Stimulated activated CD8-positive, alpha-beta memory T cell treated with anti-CD3 and anti-CD28 coated beads, Interleukin-4, amount 100 ng/mL, for 24 hours (primary cell): ENCODE data around the gene KIF1C.
"Not testable (repeated sequence)": the region's sequence is repeated elsewhere in the genome, so short reads cannot be mapped to it uniquely, and the experiment has no call there.

Source experiments
- DNase-seq: peaks from one replicate; pipeline ENCODE4 v3.0.0-alpha.2; 2020; ENCODE audit warnings: low read depth

The KIF1C gene

GRCh38 chr17:5002121-5002788 lies 4.5 kb downstream of the KIF1C start:
- DNase-seq: no peak

DNA sequence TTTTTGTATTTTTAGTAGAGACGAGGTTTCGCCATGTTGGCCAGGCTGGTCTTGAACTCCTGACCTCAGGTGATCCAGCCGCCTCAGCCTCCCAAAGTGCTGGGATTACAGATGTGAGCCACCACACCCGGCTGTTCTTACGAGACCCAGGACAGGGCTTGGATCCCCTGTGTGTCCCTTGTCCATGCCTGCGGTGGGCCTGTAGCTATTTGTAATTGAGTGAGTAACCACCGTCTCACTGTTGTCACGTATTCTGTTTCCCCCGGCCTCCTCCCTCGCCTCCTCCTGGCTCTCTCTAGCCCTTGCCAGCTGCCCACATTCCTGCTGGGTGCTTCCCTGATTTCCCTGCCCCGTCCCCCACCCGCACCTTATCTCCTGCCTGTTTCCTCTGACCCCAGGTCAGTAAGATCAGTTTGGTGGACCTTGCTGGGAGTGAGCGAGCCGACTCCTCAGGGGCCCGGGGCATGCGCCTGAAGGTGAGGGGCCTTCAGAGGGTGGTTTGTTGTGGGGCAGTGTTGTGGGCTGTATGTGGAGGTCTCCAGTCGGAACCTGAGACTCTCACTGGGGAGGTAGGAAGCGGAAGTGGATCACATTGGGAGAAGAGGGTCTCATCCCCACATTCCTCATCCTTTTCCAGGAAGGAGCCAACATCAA lies 5.6 kb downstream of the KIF1C start:
- DNase-seq: no peak

GRCh38 chr17:5011928-5012327 lies 14.2 kb downstream of the KIF1C start:
- no peak for DNase-seq

GRCh38 chr17:5014357-5014756 lies 16.6 kb downstream of the KIF1C start:
- DNase-seq: no peak

- DNase-seq: peak; percentile 18
These were observed 21.8 kb downstream of the KIF1C start for GRCh38 chr17:5019475-5019956.

DNA sequence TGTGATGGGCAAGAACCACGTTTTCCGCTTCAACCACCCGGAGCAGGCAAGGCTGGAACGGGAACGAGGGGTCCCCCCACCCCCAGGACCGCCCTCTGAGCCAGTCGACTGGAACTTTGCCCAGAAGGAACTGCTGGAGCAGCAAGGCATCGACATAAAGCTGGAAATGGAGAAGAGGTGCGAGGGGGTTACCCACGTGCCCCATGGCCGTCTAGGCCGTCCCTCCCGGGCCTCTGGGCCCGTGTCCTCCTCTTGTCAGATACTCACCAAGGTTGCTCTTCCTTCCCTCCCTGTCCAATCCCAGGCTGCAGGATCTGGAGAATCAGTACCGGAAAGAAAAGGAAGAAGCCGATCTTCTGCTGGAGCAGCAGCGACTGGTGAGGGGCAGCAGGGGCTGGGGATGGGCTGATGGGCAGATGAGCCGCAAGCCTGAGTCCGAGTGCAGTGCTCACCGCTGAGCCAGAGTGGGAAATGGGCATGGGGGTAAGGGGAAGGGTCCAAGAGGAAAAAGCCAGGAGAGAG lies 22.8 kb downstream of the KIF1C start:
- DNase-seq: no peak

DNA sequence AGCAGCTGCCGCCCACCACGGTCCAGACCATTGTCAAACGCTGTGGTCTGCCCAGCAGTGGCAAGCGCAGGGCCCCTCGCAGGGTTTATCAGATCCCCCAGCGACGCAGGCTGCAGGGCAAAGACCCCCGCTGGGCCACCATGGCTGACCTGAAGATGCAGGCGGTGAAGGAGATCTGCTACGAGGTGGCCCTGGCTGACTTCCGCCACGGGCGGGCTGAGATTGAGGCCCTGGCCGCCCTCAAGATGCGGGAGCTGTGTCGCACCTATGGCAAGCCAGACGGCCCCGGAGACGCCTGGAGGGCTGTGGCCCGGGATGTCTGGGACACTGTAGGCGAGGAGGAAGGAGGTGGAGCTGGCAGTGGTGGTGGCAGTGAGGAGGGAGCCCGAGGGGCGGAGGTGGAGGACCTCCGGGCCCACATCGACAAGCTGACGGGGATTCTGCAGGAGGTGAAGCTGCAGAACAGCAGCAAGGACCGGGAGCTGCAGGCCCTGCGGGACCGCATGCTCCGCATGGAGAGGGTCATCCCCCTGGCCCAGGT lies 24.5 kb downstream of the KIF1C start:
- DNase-seq: no peak

DNA sequence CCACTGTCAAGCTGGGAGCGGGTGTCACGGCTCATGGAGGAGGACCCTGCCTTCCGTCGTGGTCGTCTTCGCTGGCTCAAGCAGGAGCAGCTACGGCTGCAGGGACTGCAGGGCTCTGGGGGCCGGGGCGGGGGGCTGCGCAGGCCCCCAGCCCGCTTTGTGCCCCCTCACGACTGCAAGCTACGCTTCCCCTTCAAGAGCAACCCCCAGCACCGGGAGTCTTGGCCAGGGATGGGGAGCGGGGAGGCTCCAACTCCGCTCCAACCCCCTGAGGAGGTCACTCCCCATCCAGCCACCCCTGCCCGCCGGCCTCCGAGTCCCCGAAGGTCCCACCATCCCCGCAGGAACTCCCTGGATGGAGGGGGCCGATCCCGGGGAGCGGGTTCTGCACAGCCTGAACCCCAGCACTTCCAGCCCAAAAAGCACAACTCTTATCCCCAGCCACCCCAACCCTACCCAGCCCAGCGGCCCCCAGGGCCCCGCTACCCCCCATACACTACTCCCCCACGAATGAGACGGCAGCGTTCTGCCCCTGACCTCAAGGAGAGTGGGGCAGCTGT lies 25.9 kb downstream of the KIF1C start:
- no peak for DNase-seq

DNA sequence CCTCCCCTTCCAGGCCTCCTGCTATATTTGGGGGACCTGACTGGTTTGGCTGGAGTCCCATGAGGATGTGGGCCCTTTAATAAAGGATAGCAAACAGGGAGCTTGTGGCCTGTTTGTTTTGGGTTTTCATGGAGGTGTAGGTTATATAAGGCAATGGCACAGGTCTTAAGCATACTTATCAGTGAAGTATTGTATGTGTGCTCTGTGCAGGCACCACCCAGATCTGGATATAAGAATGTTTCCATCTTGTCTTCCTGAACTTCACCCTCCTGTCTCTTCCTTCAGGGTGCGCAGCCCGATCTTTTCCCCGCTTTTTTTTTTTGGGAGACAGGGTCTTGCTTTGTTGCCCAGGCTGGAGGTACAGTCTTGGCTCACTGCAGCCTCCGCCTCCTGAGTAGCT lies 26.9 kb downstream of the KIF1C start:
- no peak for DNase-seq

- no peak for DNase-seq
These were observed 29.5 kb downstream of the KIF1C start for GRCh38 chr17:5027299-5027698.

- no peak for DNase-seq
These were observed 30.2 kb downstream of the KIF1C start for GRCh38 chr17:5027916-5028315.

DNA sequence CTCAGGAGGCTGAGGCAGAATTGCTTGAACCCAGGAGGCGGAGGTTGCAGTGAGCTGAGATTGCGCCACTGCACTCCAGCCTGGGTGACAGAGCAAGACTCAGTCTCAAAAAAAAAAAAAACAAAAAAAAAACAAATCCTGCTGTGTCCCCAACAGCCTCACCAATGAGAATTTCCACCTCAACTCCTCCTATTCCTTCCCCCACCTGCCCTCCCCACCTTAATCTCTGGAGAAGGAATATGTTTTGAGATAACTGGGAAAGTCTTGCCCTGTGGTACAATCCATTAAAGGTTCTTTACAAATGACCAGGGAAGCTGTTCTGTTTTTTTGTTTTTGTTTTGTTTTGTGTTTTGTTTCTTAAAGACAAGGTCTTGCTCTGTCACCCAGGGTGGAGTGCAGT lies 32.4 kb downstream of the KIF1C start:
- DNase-seq: not testable (repeated sequence)

GRCh38 chr17:5031365-5032082 lies 33.8 kb downstream of the KIF1C start:
- DNase-seq: peak; percentile 80

- no peak for DNase-seq
These were observed 35.1 kb downstream of the KIF1C start for GRCh38 chr17:5032865-5033264.

GRCh38 chr17:5033352-5034015 lies 35.7 kb downstream of the KIF1C start:
- DNase-seq: no peak

DNA sequence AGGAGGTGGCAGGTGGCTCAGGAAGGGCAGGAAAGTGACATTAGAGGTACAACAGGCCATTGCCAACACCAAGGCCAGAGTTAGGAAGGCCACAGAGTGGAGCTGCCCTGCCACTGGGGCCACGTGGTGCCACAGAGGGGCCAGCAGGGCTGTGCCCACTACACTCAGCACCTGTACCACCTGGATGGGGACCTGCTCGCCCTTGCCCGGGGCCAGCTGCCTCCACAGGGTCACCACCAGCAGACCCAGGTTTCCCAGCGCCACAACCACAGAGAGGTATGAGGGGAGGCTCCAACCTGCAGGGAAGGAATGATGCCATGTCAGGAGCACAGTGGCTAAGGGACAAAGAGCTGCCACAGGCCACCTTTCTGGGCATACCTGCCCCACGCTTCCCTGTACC lies 36.3 kb downstream of the KIF1C start:
- DNase-seq: no peak

- DNase-seq: no peak
These were observed 36.9 kb downstream of the KIF1C start for GRCh38 chr17:5034651-5035050.

GRCh38 chr17:5035315-5035714 lies 37.6 kb downstream of the KIF1C start, which contains the start of gene SLC52A1:
SLC52A1 (minus strand) TSS chr17:5035426; CDS start chr17:5034606, 820 bp downstream.
- DNase-seq: no peak

DNA sequence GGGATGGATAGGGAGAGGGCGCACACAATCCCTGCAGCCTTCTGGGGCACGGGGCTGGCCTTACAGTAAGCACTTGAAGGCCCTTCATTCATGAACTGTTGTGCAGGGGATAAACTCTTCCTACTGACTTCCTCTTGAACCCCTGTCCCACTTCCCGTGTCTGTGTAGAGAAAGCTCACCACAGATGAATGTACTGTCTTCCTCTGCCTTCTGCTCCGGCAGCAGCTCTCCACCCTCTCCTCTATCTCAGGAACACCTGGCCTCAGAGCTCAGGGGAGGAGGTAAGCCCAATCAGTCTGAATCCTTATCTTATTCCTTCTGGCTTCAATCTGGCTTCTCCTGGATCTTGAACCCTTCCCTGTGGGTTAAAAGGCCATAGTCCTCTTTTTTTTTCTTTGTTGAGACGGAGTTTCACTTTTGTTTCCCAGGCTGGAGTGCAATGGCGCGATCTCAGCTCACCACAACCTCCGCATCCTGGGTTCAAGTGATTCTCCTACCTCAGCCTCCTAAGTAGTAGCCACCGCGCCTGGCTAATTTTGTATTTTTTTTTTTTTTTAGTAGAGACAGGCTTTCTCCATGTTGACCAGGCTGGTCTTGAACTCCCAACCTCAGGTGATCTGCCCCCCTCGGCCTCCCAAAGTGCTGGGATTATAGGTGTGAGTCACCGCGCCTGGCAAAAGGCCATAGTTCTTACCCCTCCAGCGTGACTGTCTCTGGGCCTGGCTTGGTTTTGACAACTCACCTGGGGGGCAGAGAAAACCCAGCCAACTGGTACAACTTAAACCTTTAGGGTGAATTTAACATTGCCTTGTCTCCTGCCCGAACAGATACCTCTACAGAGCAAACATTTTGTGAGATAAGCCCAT lies 44.6 kb downstream of the KIF1C start:
- no peak for DNase-seq

DNA sequence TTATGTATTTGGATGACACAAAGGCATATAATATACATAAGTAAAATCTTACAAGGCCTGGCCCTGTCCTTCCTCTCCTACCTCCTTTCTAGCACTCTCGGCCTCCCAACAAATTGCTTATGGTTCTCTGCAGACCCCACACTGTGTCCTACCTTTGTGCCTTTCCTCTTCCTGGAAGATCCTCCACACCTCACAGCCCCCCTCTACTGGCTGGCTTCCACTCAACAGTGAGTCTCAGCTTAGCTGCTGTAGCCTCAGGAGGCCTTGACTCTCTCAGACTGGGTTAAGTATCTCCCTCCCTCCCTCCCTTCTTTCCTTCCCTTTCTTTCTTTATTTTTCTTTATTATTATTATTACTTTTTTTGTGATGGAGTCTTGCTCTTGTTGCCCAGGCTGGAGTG lies 45.8 kb downstream of the KIF1C start:
- DNase-seq: no peak

DNA sequence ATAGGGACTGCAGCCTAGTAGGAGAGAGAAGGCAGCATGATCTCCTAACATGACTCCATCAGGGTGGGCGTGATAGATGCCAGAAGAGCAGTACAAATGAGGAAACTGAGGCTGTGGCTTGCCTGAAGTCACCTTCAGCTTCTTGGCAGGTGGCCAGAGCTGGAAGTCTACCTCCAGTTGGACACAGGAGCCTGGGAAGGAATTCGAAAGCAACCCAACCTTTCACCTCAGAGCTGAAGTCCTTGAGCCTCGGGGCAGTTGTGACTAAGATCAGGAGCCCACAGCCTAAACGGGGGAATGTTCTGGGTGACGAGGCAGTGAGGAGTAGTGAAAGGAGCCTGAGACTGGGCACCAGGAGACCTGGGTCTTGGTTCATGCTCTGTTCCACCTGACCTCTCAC lies 46.9 kb downstream of the KIF1C start:
- DNase-seq: no peak
